K562 (cell line): ENCODE data around the gene PID1. TPM values are rescaled to one million over a fixed set of nuclear protein-coding genes. Genes with fewer than 3 reads are reported as not detected.

Source experiments
- ATAC-seq: fragments of 200-7000 bp; cut with Tn5 transposase; 3 replicates; pipeline ENCODE4 v1.9.1; 2020; ENCODE audit warnings: moderate library complexity
- BruUV-seq: library from RNA; stranded (reverse); fragments of 400-500 nt; replicated peaks from 2 replicates; lab custom pipeline; 2021; lab: Mats Ljungman, UMichigan
- CTCF ChIA-PET: fragments of 300-600 bp; formaldehyde crosslinking; extraction: SDS; loops from one replicate; lab custom pipeline; 2021; ENCODE audit warnings: low intra/inter-chr PET ratio; lab: Yijun Ruan, JAX
- POLR2A ChIA-PET: fragments of 300-600, 350-650 bp; sonication (Branson Sonifier 250); formaldehyde crosslinking; extraction: SDS; loops from one replicate; lab custom pipeline; 2021; ENCODE audit warnings: antibody characterized with exemption, inconsistent platforms; lab: Yijun Ruan, JAX
- DNase-seq, 4 experiments: peaks; one replicate each; pipeline versions ENCODE4 v3.0.0 to v3.0.0-alpha.2; 2011 to 2018; ENCODE audit warnings: low spot score in 3 of 4, mixed read lengths in 3 of 4; ENCODE audit errors: extremely low read depth in 1 of 4
- FAIRE-seq: peaks from 2 replicates; lab custom pipeline; 2011; peaks lifted over from hg19 to GRCh38; lab: Jason Lieb, UNC
- H2AFZ ChIP-seq: 2 replicates; pipeline ENCODE4 v1.6.0; 2011; ENCODE audit warnings: low read depth, low read length, control low read depth, inconsistent platforms
- H3K27ac ChIP-seq: fragments of 200-600 bp; 3 replicates; pipeline ENCODE4 v1.8.0; 2011; ENCODE audit warnings: low read depth, mild to moderate bottlenecking, control low read depth, inconsistent platforms, low read length, moderate library complexity, mixed read lengths; ENCODE audit errors: extremely low read depth
- H3K27me3 ChIP-seq, 2 experiments: fragments of 300-600 bp in 1 of 2; 2 replicates in 1 of 2; 3 replicates in 1 of 2; pipeline versions ENCODE4 v1.6.0 to v1.8.0; 2011; ENCODE audit warnings: inconsistent platforms in 2 of 2, low read length in 2 of 2, mild to moderate bottlenecking in 1 of 2, mixed read lengths in 1 of 2, moderate library complexity in 1 of 2; ENCODE audit not compliant: control insufficient read depth in 2 of 2, insufficient read depth in 2 of 2
- H3K36me3 ChIP-seq: fragments of 300-600 bp; 3 replicates; pipeline ENCODE4 v1.8.0; 2011; ENCODE audit warnings: mild to moderate bottlenecking, low read length, inconsistent platforms; ENCODE audit not compliant: control insufficient read depth, insufficient read depth
- H3K4me1 ChIP-seq, 2 experiments: fragments of 200-600 bp in 1 of 2; replicated peaks in 1 of 2; 2 replicates in 1 of 2; 3 replicates in 1 of 2; pipeline versions ENCODE4 v1.5.1 to v1.8.0; 2011; ENCODE audit warnings: inconsistent platforms in 2 of 2, low read length in 2 of 2, mild to moderate bottlenecking in 1 of 2, mixed read lengths in 1 of 2, moderate library complexity in 1 of 2; ENCODE audit not compliant: control insufficient read depth in 2 of 2, insufficient read depth in 2 of 2
- H3K4me2 ChIP-seq: 2 replicates; pipeline ENCODE4 v1.6.1; 2011; ENCODE audit warnings: low read length, control low read depth, inconsistent platforms, mixed read lengths; ENCODE audit not compliant: insufficient read depth
- H3K4me3 ChIP-seq: fragments of 200-600 bp; sonication (generic), shearing (Covaris generic); 2 replicates; pipeline ENCODE4 v1.5.1; 2016; ENCODE audit warnings: control low read depth, inconsistent platforms
- H3K79me2 ChIP-seq: fragments of 200-600 bp; 3 replicates; pipeline ENCODE4 v1.8.0; 2011; ENCODE audit warnings: low read length, inconsistent platforms; ENCODE audit not compliant: control insufficient read depth, insufficient read depth
- H3K9ac ChIP-seq, 2 experiments: 2 replicates each; pipeline versions ENCODE4 v1.6.0 to v1.6.1; 2011; ENCODE audit warnings: low read depth in 2 of 2, low read length in 2 of 2, control low read depth in 1 of 2, inconsistent platforms in 1 of 2, mild to moderate bottlenecking in 1 of 2, mixed read lengths in 1 of 2; ENCODE audit not compliant: insufficient read depth in 1 of 2
- H3K9me1 ChIP-seq: one replicate; pipeline ENCODE4 v1.6.0; 2011; ENCODE audit warnings: inconsistent platforms, mild to moderate bottlenecking, low read length, moderate library complexity; ENCODE audit not compliant: control insufficient read depth, insufficient read depth
- H3K9me3 ChIP-seq: replicated peaks from 2 replicates; pipeline ENCODE4 v1.5.1; 2011; ENCODE audit warnings: low read depth, low read length, inconsistent platforms; ENCODE audit not compliant: control insufficient read depth, insufficient read depth
- H4K20me1 ChIP-seq: replicated peaks from 2 replicates; pipeline ENCODE4 v1.6.1; 2011; ENCODE audit warnings: low read length, inconsistent platforms, mixed read lengths; ENCODE audit not compliant: control insufficient read depth, insufficient read depth
- CEBPB ChIP-seq: fragments of 450-650 bp; IDR thresholded peaks from 2 replicates; pipeline ENCODE4 v1.6.1; 2016; ENCODE audit warnings: missing genetic modification characterization, missing compliant biosample characterization
- MTA3 ChIP-seq: fragments of 450-650 bp; formaldehyde crosslinking; IDR thresholded peaks from 2 replicates; pipeline ENCODE4 v1.6.1; 2017; ENCODE audit warnings: mild to moderate bottlenecking, borderline replicate concordance
- NRF1 ChIP-seq, 2 experiments: fragments of 450-650 bp; IDR thresholded peaks in 1 of 2; conservative IDR thresholded peaks in 1 of 2; 2 replicates each; pipeline ENCODE4 v1.6.1; 2014; ENCODE audit warnings: mild to moderate bottlenecking in 2 of 2
- SP2 ChIP-seq: IDR thresholded peaks from 2 replicates; pipeline ENCODE4 v1.6.1; 2011; ENCODE audit warnings: mild to moderate bottlenecking, low read depth, low read length, moderate library complexity; ENCODE audit not compliant: poor library complexity, severe bottlenecking; ENCODE audit errors: extremely low read depth
- YBX1 ChIP-seq: fragments of 450-650 bp; IDR thresholded peaks from 2 replicates; pipeline ENCODE4 v1.7.1; 2016; ENCODE audit warnings: mild to moderate bottlenecking
- ZNF165 ChIP-seq: fragments of 250-450 bp; sonication (Bioruptor Pico); IDR thresholded peaks from 2 replicates; pipeline ENCODE4 v1.4.0; 2020; ENCODE audit warnings: borderline replicate concordance
- ZNF274 ChIP-seq: IDR thresholded peaks from 2 replicates; pipeline ENCODE4 v1.6.1; 2011; ENCODE audit warnings: low read depth, mild to moderate bottlenecking, low read length, moderate library complexity, borderline replicate concordance
- ZNF589 ChIP-seq: fragments of 200-800 bp; sonication (Bioruptor generic); IDR thresholded peaks from 2 replicates; pipeline ENCODE4 v1.6.1; 2016; ENCODE audit warnings: low read depth, missing genetic modification characterization, missing compliant biosample characterization
- ZNF707 ChIP-seq: fragments of 250-450 bp; sonication (Bioruptor Pico); conservative IDR thresholded peaks from 2 replicates; pipeline ENCODE4 v1.8.0; 2022; ENCODE audit warnings: inconsistent platforms, mild to moderate bottlenecking, moderate library complexity
- WGBS: fragments of 100-300 bp; shearing (Covaris generic); methylation state at CpG from one replicate; pipeline ENCODE4 v1.1.6; 2016; ENCODE audit warnings: low coverage, mixed read lengths; ENCODE audit not compliant: insufficient coverage; ENCODE audit errors: missing lambda C conversion rate; 5-methylcytosine and 5-hydroxymethylcytosine counted together
- in situ Hi-C: fragments of 300-500 bp; cut with MboI; formaldehyde crosslinking; loops from 4 replicates; pipeline ENCODE4 v1.15.0; 2018; ENCODE audit warnings: inconsistent platforms, mixed read lengths
- intact Hi-C: fragments of 100-400 bp; cut with micrococcal nuclease; formaldehyde crosslinking; loops from 2 replicates; pipeline ENCODE4 v1.14.2; 2022
- polyA plus RNA-seq, 8 experiments: library from polyadenylated mRNA; depleted of rRNA in 4 of 8; stranded (reverse) in 5 of 8; unstranded in 3 of 8; fragments of >200 nt; fragmentation: Nextera tagmentation in 2 of 8; fragmentation: Illumina TruSeq in 1 of 8; extraction: Ambion mirVana in 2 of 8; extraction: Trizol in 1 of 8; gene quantifications; 2 replicates each; pipeline versions ENCODE4 v1.2.1 to v1.2.3, GENCODE V29; 2011 to 2014; ENCODE audit warnings: inconsistent platforms in 1 of 8, missing spikeins in 1 of 8
- total RNA-seq, 7 experiments: library from RNA; depleted of rRNA in 6 of 7; stranded (reverse); fragments of >200 nt in 6 of 7; fragmentation: Illumina TruSeq in 2 of 7; extraction: Trizol in 2 of 7; gene quantifications; 2 replicates each; pipeline versions ENCODE4 v1.2.1 to v1.2.3, GENCODE V29; 2011 to 2021; ENCODE audit warnings: low replicate concordance in 1 of 7
- TF ChIP-seq, protein P1 (sequence below): fragments of 250-450 bp; sonication (Bioruptor Pico); IDR thresholded peaks from 2 replicates; pipeline ENCODE4 v1.8.0; 2021; ENCODE audit warnings: borderline replicate concordance, mild to moderate bottlenecking, moderate library complexity; ENCODE audit not compliant: poor library complexity, severe bottlenecking
- TF ChIP-seq, protein P2 (sequence below): fragments of 250-450 bp; sonication (Bioruptor Pico); IDR thresholded peaks from 2 replicates; pipeline ENCODE4 v1.5.0; 2021; ENCODE audit warnings: mild to moderate bottlenecking, moderate library complexity

The PID1 gene
- total and polyA plus RNA-seq, 9 of the 15 experiments (the other 6 are each of a cell fraction or from before 2014, with no cell fraction given): not detected

DNA sequence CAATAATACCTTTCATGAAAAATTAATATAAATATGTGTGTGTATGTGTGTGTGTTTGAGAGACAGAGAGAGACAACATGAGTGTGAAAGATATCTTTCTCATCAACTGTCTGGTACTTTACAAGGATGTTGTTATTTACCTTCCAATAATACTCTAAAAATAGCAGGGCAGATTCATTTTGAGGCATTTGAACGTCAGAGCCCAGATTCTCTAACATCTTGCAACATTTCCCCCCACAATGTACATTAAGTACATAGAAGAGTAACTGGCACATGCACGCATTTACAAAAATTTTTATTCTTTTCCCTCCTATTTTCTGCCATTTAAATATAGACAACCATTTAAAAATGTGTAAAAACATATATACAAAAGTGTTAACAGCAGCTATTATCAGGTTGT, 100.9 kb downstream of the PID1 start:
- no TSS peak for BruUV-seq
- no peak overlapping the region for H3K4me2 ChIP-seq
- DNase-seq: no peak
- H3K79me2 ChIP-seq: no peaks in the 10 kb centered on the region
- 0% methylated on average over 2 of the region's 2 CpGs for WGBS
- no peak overlapping the region for H3K4me3 ChIP-seq
- POLR2A ChIA-PET: no interaction called here
- TF ChIP-seq ZNF165 (CRISPR knock-in tag) (no peak), MTA3 (no peak), ZNF589 (no peak), SP2 (no peak), ZNF707 (CRISPR knock-in tag) (no peak), ZNF274 (no peak)
- CTCF ChIA-PET: no interaction called here
- H3K36me3 ChIP-seq: no peaks in the 10 kb centered on the region
- H3K4me1 ChIP-seq: no peaks in the 10 kb centered on the region
- in situ Hi-C loops (no loop called here), intact Hi-C loops (no loop called here)
- ATAC-seq: no peak
- no peaks in the 10 kb centered on the region for H4K20me1 ChIP-seq
- FAIRE-seq: no peak
- no peaks in the 10 kb centered on the region for H3K9me3 ChIP-seq
- no peaks in the 10 kb centered on the region for H3K9me1 ChIP-seq
- H3K27ac ChIP-seq: no peak overlapping the region
- H3K9ac ChIP-seq: no peak overlapping the region
- H2AFZ ChIP-seq: no peak overlapping the region
- H3K27me3 ChIP-seq: no peaks in the 10 kb centered on the region

DNA sequence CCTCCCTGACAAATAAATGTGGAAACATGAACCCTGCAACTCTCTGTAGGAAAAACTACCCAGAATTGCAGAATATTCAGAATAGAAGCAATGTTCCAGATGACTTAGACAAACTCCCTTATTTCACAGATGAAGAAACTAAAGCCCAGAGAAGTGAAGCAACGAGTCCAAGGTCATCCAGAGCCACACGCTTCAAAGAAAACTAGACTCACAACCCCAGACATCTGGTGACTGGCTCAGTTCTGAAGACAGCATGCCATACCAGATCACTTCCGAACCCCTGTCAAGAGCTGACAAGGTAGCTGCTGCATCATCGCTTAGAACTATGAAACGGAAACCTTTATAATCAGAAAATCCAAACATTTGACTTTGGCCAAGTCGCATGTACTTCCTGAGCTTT, 101.3 kb downstream of the PID1 start:
- FAIRE-seq (no peak), ATAC-seq (no peak), DNase-seq (no peak)
- BruUV-seq: no TSS peak
- Histone ChIP-seq H3K27ac (no peak overlapping the region), H3K9me1 (no peaks in the 10 kb centered on the region), H2AFZ (no peak overlapping the region), H3K36me3 (no peaks in the 10 kb centered on the region), H3K9me3 (no peaks in the 10 kb centered on the region), H3K4me2 (no peak overlapping the region), H4K20me1 (no peaks in the 10 kb centered on the region), H3K4me1 (no peaks in the 10 kb centered on the region), H3K9ac (no peak overlapping the region), H3K4me3 (no peak overlapping the region), H3K27me3 (no peaks in the 10 kb centered on the region), H3K79me2 (no peaks in the 10 kb centered on the region)
- whole genome bisulfite sequencing: 1% methylated on average over 6 of the region's 6 CpGs
- ChIA-PET POLR2A (no interaction called here), CTCF (no interaction called here)
- in situ Hi-C loops: no loop called here
- intact Hi-C loops: no loop called here
- no peak for TF ChIP-seq NRF1 (conservative IDR thresholded peaks at IDR 0.05 in 1 of 2, IDR thresholded peaks at IDR 0.05 in 1 of 2)
- TF ChIP-seq, protein P1, sequence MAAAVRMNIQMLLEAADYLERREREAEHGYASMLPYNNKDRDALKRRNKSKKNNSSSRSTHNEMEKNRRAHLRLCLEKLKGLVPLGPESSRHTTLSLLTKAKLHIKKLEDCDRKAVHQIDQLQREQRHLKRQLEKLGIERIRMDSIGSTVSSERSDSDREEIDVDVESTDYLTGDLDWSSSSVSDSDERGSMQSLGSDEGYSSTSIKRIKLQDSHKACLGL (CRISPR knock-in tag): no peak
- no peak for TF ChIP-seq YBX1
- TF ChIP-seq, protein P2, sequence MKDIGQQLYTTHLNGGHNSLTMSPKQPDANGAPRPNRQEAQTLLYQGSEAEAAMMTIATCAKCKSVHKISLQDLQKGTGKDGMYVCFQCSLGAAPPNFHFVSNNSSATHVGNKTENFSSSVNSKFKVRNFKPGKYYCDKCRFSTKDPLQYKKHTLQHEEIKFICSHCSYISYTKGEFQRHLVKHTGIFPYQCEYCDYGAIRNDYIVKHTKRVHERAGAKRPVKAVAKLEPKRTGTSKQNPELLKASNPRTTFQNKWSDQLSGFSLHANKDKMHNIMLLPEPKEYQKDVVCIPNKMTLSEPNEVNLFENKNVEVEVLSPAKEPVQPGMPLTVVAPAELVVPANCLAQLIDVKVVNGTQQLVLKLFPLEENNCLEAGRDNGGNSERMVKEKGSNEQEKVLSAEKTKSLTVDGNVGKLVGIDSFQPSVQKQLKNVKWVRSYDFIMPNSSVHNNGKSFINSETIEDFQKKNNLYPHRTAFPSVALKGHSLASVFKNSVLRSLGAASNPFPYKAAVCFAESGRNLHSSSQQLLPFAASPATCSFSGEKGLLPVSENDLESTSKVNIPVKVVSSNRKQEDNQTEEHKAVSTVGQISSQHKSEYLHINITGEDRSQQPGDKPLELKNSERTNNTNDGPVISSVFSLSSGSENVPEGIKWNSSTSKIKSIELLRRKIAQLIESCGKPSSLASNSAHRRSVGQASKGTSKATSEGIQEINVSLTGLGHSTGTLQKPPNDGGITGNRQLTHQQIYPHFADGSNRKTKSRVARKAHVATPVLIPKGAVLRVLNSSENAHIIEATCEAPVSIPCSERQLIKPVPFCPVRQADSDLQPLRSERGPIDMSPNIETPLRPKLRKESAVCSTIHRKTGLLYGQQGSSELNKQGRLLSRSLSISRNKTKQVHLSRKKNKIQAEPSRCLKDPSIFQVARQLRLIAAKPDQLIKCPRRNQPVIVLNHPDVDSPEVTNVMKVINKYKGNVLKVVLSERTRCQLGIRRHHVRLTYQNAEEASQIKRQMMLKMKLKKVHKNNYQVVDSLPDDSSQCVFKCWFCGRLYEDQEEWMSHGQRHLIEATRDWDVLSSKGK (CRISPR knock-in tag): no peak
- no peak for TF ChIP-seq CEBPB (tag)
